Measurements from ENCODE around the gene IGFBP3. TPM values are rescaled to one million over a fixed set of nuclear protein-coding genes. Genes with fewer than 3 reads are reported as not detected.

Gene IGFBP3
- total RNA-seq, 4 donors from 2014 or later = 25.4 to 118 (median 57.6) TPM

DNA sequence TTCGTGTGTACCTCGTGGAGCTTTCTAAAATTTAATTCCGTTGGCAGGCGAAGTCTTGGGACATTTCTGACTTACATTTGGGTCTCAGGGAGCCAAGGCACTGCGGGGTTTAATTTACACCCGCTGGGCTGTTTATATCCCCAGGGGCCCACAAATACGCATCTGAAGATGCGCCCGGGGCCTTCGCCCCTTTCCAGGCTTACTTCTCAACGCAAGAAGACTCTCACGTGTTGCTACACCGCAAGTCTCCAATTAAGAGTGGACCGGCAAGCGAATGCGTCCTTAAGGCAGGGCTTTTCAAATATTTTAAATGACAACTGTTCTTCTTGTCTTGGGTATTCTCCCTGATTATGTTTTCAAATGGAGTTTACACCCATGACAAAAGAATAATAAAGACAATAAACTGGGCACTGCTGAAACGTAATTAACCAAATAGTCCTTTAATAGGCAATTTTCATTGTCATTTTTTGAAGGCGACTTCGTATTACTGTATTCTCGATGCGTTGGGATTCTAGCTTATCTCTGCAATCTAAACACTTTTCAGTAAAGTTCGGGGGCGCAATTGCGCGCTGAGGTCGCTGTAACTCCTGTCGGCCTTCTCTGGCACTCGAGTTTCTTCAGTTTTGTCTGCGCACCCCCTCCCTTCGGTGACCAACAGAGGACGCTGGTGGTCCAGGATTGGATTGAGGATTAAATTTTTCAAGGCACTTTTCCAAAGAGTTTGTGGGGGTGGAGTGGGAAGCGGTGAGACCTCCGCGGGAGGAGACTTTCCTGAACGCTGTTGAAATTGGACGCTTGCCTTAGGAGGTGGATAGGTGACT, 837 bp upstream of the IGFBP3 start:
- intact Hi-C loops (cut with DNase I; ENCODE audit: low total_unique reads) (loop anchor here (2.0 kb wide), 1 partner anchor 1169 kb away; no protein-coding TSS in a partner anchor), in situ Hi-C loops (cut with MboI; ENCODE audit: low pct_ligation_motif_present in 1 of 4, low pct_unique_long_range_greater_than_20kb in 1 of 4, low sequenced_read_pairs in 3 of 4) (loop anchor here in 3 of 4 donors (5.0 to 25.0 kb wide), 5 partner anchors 430 to 1265 kb away; no protein-coding TSS in a partner anchor)
- H3K27me3 ChIP-seq = peaks cover 62% of the 10 kb centered on the region
- no peaks in the 10 kb centered on the region for H3K36me3 ChIP-seq
- WGBS, 2 donors (ENCODE audit: low coverage in 1 of 2) = 0 to 15% methylated on average over 1 to 36 of the region's 36 CpGs
- no peaks in the 10 kb centered on the region for H3K9me3 ChIP-seq
- H3K27ac ChIP-seq = peak overlapping the region; percentile 48 to 76 (median 52)
- TF ChIP-seq POLR2A (IDR thresholded peaks at IDR 0.05) = no peak
- no peak for TF ChIP-seq EP300 (IDR thresholded peaks at IDR 0.05; ENCODE audit: low read depth)
- TF ChIP-seq CTCF (IDR thresholded peaks at IDR 0.05) = peak; percentile 59 to 65 (median 63)
- TF ChIP-seq POLR2AphosphoS5 (IDR thresholded peaks at IDR 0.05) = no peak
- DNase-seq = peak; percentile 26
- H3K4me3 ChIP-seq = peak overlapping the region in 3 of 4 donors; percentile 38 to 58 (median 47)
- peaks cover 0 to 29% (median 20%) of the 10 kb centered on the region in 4 donors for H3K4me1 ChIP-seq

GRCh38 chr7:45921381-45921698, 268 bp upstream of the IGFBP3 start:
- peaks cover 0 to 29% (median 20%) of the 10 kb centered on the region in 4 donors for H3K4me1 ChIP-seq
- DNase-seq = no peak
- H3K4me3 ChIP-seq = peak overlapping the region in 3 of 4 donors; percentile 38 to 58 (median 47)
- intact Hi-C loops (cut with DNase I; ENCODE audit: low total_unique reads) = no loop called here
- H3K36me3 ChIP-seq = no peaks in the 10 kb centered on the region
- peaks cover 62% of the 10 kb centered on the region for H3K27me3 ChIP-seq
- H3K9me3 ChIP-seq = no peaks in the 10 kb centered on the region
- 17% methylated on average over 21 of the region's 31 CpGs; no CpG with 5 or more reads in 1 of the 2 donors for WGBS, 2 donors (ENCODE audit: low coverage in 1 of 2)
- TF ChIP-seq POLR2AphosphoS5 (IDR thresholded peaks at IDR 0.05) = no peak
- TF ChIP-seq CTCF (IDR thresholded peaks at IDR 0.05) = no peak
- TF ChIP-seq POLR2A (IDR thresholded peaks at IDR 0.05) = no peak
- no peak for TF ChIP-seq EP300 (IDR thresholded peaks at IDR 0.05; ENCODE audit: low read depth)
- H3K27ac ChIP-seq = peak overlapping the region; percentile 3 to 76 (median 52)
- in situ Hi-C loops (cut with MboI; ENCODE audit: low pct_ligation_motif_present in 1 of 4, low pct_unique_long_range_greater_than_20kb in 1 of 4, low sequenced_read_pairs in 3 of 4) = loop anchor here in 3 of 4 donors (5.0 to 25.0 kb wide), 5 partner anchors 431 to 1266 kb away; no protein-coding TSS in a partner anchor

GRCh38 chr7:45919993-45920459, 1.0 kb downstream of the IGFBP3 start:
- Histone ChIP-seq H3K36me3 (no peaks in the 10 kb centered on the region), H3K4me1 (peaks cover 0 to 29% (median 20%) of the 10 kb centered on the region in 4 donors)
- TF ChIP-seq EP300 (IDR thresholded peaks at IDR 0.05; ENCODE audit: low read depth) = no peak
- no peak for TF ChIP-seq POLR2A (IDR thresholded peaks at IDR 0.05)
- no peak for TF ChIP-seq CTCF (IDR thresholded peaks at IDR 0.05)
- TF ChIP-seq POLR2AphosphoS5 (IDR thresholded peaks at IDR 0.05) = no peak

DNA sequence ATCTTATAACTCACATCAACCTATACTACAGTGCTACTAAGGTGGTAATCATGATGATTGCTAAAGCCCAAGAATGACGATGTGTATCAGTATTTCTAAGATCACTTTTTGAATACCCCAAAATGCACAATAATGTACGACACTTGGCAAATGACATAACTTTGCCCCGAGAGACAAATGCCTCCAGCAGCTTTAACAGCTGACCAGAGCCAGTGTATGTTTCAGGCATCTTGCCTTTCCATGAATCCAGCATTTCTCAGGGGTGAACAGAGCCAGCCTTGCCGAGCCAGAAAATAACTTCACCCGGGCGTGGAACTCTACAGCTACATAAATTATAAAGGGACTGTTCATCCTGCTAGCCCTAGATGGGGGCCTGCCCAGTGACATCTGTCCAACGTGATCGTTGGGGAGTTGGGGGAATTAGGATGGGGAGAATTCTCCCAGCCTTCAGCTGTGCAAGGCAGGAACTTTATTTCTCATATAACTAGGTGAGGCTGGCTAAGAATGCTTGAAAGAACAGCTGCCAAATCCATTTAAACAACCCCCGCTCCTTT, 1.8 kb downstream of the IGFBP3 start:
- intact Hi-C loops (cut with DNase I; ENCODE audit: low total_unique reads) = no loop called here
- peak overlapping the region in 3 of 4 donors; percentile 7 to 58 (median 47) for H3K4me3 ChIP-seq
- 29 to 59% methylated on average over 2 to 9 of the region's 9 CpGs for WGBS, 2 donors (ENCODE audit: low coverage in 1 of 2)

More at GRCh38 chr7:45919993-45920459, 1.0 kb downstream of the IGFBP3 start:
- Histone ChIP-seq H3K9me3 (no peaks in the 10 kb centered on the region), H3K27me3 (peaks cover 62% of the 10 kb centered on the region), H3K4me3 (peak overlapping the region in 3 of 4 donors; percentile 38 to 58 (median 47)), H3K27ac (peak overlapping the region in 3 of 4 donors; percentile 48 to 76 (median 55))
- in situ Hi-C loops (cut with MboI; ENCODE audit: low pct_ligation_motif_present in 1 of 4, low pct_unique_long_range_greater_than_20kb in 1 of 4, low sequenced_read_pairs in 3 of 4) = loop anchor here (5.0 to 25.0 kb wide), 7 partner anchors 432 to 1267 kb away; no protein-coding TSS in a partner anchor
- WGBS, 2 donors (ENCODE audit: low coverage in 1 of 2) = 7 to 10% methylated on average over 16 to 19 of the region's 19 CpGs
- DNase-seq = no peak
- intact Hi-C loops (cut with DNase I; ENCODE audit: low total_unique reads) = no loop called here

More for the DNA sequence above, 1.8 kb downstream of the IGFBP3 start:
- TF ChIP-seq POLR2A (IDR thresholded peaks at IDR 0.05) (no peak), CTCF (IDR thresholded peaks at IDR 0.05) (no peak), EP300 (IDR thresholded peaks at IDR 0.05; ENCODE audit: low read depth) (no peak), POLR2AphosphoS5 (IDR thresholded peaks at IDR 0.05) (no peak)
- no peaks in the 10 kb centered on the region for H3K36me3 ChIP-seq
- DNase-seq = no peak
- H3K27me3 ChIP-seq = peaks cover 62% of the 10 kb centered on the region
- H3K4me1 ChIP-seq = peaks cover 0 to 29% (median 20%) of the 10 kb centered on the region in 4 donors
- in situ Hi-C loops (cut with MboI; ENCODE audit: low pct_ligation_motif_present in 1 of 4, low pct_unique_long_range_greater_than_20kb in 1 of 4, low sequenced_read_pairs in 3 of 4) = loop anchor here (5.0 to 25.0 kb wide), 4 partner anchors 1175 to 1268 kb away; no protein-coding TSS in a partner anchor
- peak overlapping the region in 1 of 4 donors; percentile 76 for H3K27ac ChIP-seq
- no peaks in the 10 kb centered on the region for H3K9me3 ChIP-seq
